BJ (cell line): ENCODE data around the gene UGDH. TPM values are rescaled to one million over a fixed set of nuclear protein-coding genes. Genes with fewer than 3 reads are reported as not detected.

Experiments
- CTCF ChIA-PET: fragments of 350-600 bp; formaldehyde crosslinking; extraction: SDS; loops from one replicate; lab custom pipeline; 2021; ENCODE audit warnings: antibody characterized with exemption, inconsistent platforms; lab: Yijun Ruan, JAX
- POLR2A ChIA-PET: fragments of 300-600 bp; sonication (Branson Sonifier 250); formaldehyde crosslinking; extraction: SDS; loops from one replicate; lab custom pipeline; 2021; ENCODE audit warnings: antibody characterized with exemption; lab: Charles Lee
- DNase-seq: peaks from one replicate; pipeline ENCODE4 v3.0.0-alpha.2; 2011; ENCODE audit warnings: low read depth
- H3K27me3 ChIP-seq: 2 replicates; pipeline ENCODE4 v1.6.0; 2011; ENCODE audit warnings: low read length; ENCODE audit not compliant: control insufficient read depth, insufficient read depth
- H3K36me3 ChIP-seq: 2 replicates; pipeline ENCODE4 v1.5.1; 2011; ENCODE audit warnings: low read length; ENCODE audit not compliant: control insufficient read depth, insufficient read depth
- H3K4me3 ChIP-seq: 2 replicates; pipeline ENCODE4 v1.5.1; 2011; ENCODE audit warnings: low read depth, mild to moderate bottlenecking, control low read depth, low read length
- CTCF ChIP-seq: IDR thresholded peaks from 2 replicates; pipeline ENCODE4 v1.5.1; 2011; ENCODE audit warnings: low read depth, mild to moderate bottlenecking, control low read depth, inconsistent platforms, low read length, moderate library complexity; ENCODE audit not compliant: insufficient read depth
- polyA plus RNA-seq: library from polyadenylated mRNA; depleted of rRNA; stranded (reverse); fragments of >200 nt; gene quantifications from 2 replicates; pipeline ENCODE4 v1.2.3, GENCODE V29; 2011

Gene UGDH
- polyA plus RNA-seq, 1 experiment: 27.9 TPM

- Histone ChIP-seq H3K27me3 (no peaks in the 10 kb centered on the region), H3K36me3 (peaks cover 1% of the 10 kb centered on the region; the same call in 1 of the 2 replicates), H3K4me3 (no peak overlapping the region)
- peak; percentile 57 for DNase-seq
- ChIA-PET POLR2A (no interaction called here), CTCF (interaction anchor here (0.7 to 1.9 kb wide), 35 partner anchors 9 to 755 kb away, joined by 3 to 32 read pairs (median 3); partner anchors contain the start of genes LIAS and RPL9)
- TF ChIP-seq CTCF: peak; percentile 84
These were observed 57.7 kb downstream of the UGDH start for GRCh38 chr4:39469429-39470077.

GRCh38 chr4:39467464-39467863 lies 59.8 kb downstream of the UGDH start:
- ChIA-PET CTCF (no interaction called here), POLR2A (no interaction called here)
- TF ChIP-seq CTCF: no peak

GRCh38 chr4:39466747-39467146 lies 60.5 kb downstream of the UGDH start:
- no peak for TF ChIP-seq CTCF
- DNase-seq: no peak
- Histone ChIP-seq H3K27me3 (no peaks in the 10 kb centered on the region), H3K36me3 (0 out of 2 replicates have a peak, but pooled peaks cover 1% of the 10 kb centered on the region), H3K4me3 (no peak overlapping the region)
- ChIA-PET CTCF (interaction anchor here (0.6 to 1.4 kb wide), 5 partner anchors 83 to 510 kb away, joined by 3 to 5 read pairs (median 3); partner anchors contain the start of gene SMIM14), POLR2A (no interaction called here)

More at GRCh38 chr4:39467464-39467863, 59.8 kb downstream of the UGDH start:
- Histone ChIP-seq H3K36me3 (0 out of 2 replicates have a peak, but pooled peaks cover 1% of the 10 kb centered on the region), H3K4me3 (no peak overlapping the region), H3K27me3 (no peaks in the 10 kb centered on the region)
- DNase-seq: no peak

- POLR2A ChIA-PET: interaction anchor here (0.6 kb wide), 1 partner anchor 58 kb away, joined by 6 read pairs; no protein-coding TSS in a partner anchor
- Histone ChIP-seq H3K36me3 (0 out of 2 replicates have a peak, but pooled peaks cover 1% of the 10 kb centered on the region), H3K4me3 (no peak overlapping the region), H3K27me3 (no peaks in the 10 kb centered on the region)
- DNase-seq: no peak
- CTCF ChIA-PET: no interaction called here
- peak; percentile 17; the same call in 1 of the 2 replicates for TF ChIP-seq CTCF
These were observed 62.2 kb downstream of the UGDH start for GRCh38 chr4:39464886-39465501.
